ENCODE data around the gene JAKMIP2. TPM values are rescaled to one million over a fixed set of nuclear protein-coding genes. Genes with fewer than 3 reads are reported as not detected.

Gene JAKMIP2
- total and polyA plus RNA-seq, 2 experiments from 2014 or later: 0.23 TPM; not detected in 1

DNA sequence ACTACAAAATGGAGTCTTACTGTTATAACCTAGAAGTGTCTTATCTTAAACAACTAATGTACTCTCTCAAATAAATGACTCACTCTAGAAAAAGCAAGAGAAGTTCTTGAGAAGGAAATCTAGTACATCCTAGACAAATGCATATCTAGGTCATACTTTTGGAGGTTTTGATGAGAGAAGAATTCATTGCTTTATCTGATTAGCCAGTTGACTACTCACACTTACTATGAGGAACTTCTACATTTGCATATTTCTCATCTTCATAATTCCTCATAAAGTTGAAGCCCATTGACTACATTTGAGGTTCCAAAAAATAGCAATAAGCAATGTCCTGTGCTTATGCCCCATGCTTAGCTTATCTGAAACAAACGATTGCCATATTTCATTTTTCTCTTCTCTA is 2.8 kb downstream of the JAKMIP2 start:
- Histone ChIP-seq H3K27me3 (replicated peaks; ENCODE audit: insufficient read depth) (no peaks in the 10 kb centered on the region; the same call in none of the 2 replicates), H4K20me1 (ENCODE audit: insufficient read depth) (no peaks in the 10 kb centered on the region)
- in situ Hi-C loops (cut with MboI): no loop called here

DNA sequence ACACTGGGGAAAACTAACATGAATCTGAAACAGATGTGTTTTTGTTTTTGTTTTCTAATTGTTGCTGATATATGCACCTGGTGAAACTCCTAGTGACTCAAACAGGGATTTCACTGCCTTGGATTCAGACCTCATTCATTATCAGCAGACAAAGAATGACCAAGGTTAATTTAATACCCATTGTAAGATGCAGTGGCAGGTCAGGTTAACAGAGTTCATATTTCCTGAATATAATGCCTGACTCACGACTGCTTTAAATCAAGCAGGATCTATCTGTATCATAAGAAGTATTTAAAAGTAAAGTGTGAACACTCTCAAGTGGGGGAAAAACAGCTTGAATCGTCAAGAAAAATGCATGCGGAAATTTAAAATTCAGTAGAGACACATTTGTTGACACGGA is 5.5 kb downstream of the JAKMIP2 start:
- no peaks in the 10 kb centered on the region; the same call in 1 of the 2 replicates for H3K27me3 ChIP-seq (replicated peaks; ENCODE audit: insufficient read depth)
- no peak overlapping the region for H2AFZ ChIP-seq
- WGBS, 2 experiments (ENCODE audit: low coverage in 1 of 2, low lambda C conversion rate in 2 of 2, missing lambda C conversion rate in 2 of 2): 53 to 59% methylated on average over 4 of the region's 4 CpGs
- H3K9me3 ChIP-seq (ENCODE audit: low read depth): no peaks in the 10 kb centered on the region
- no peak for DNase-seq
- no peak overlapping the region for H3K27ac ChIP-seq
- H3K4me3 ChIP-seq: no peak overlapping the region
- no peaks in the 10 kb centered on the region for H3K79me2 ChIP-seq (ENCODE audit: insufficient read depth)
- H3K36me3 ChIP-seq (ENCODE audit: low read depth): no peaks in the 10 kb centered on the region
- H3K9ac ChIP-seq: no peak overlapping the region
- no peak for TF ChIP-seq EZH2 (IDR thresholded peaks at IDR 0.05; ENCODE audit: insufficient read depth, poor library complexity, severe bottlenecking)
- TF ChIP-seq EZH2phosphoT487 (IDR thresholded peaks at IDR 0.05; ENCODE audit: insufficient read depth, low read depth): no peak
- no peaks in the 10 kb centered on the region for H3F3A ChIP-seq (ENCODE audit: insufficient read depth)
- H3K4me2 ChIP-seq (ENCODE audit: unreplicated experiment): no peak overlapping the region
- H3K9me2 ChIP-seq (ENCODE audit: insufficient read depth): no peaks in the 10 kb centered on the region
- in situ Hi-C loops (cut with MboI): no loop called here
- H3K4me1 ChIP-seq (ENCODE audit: insufficient read depth): no peaks in the 10 kb centered on the region
- no peaks in the 10 kb centered on the region for H4K20me1 ChIP-seq (ENCODE audit: insufficient read depth)

More for the DNA sequence above, 2.8 kb downstream of the JAKMIP2 start:
- no peaks in the 10 kb centered on the region for H3K9me2 ChIP-seq (ENCODE audit: insufficient read depth)
- no peaks in the 10 kb centered on the region for H3K36me3 ChIP-seq (ENCODE audit: low read depth)
- DNase-seq: no peak
- H3K4me1 ChIP-seq (ENCODE audit: insufficient read depth): no peaks in the 10 kb centered on the region
- no peak overlapping the region for H3K4me2 ChIP-seq (ENCODE audit: unreplicated experiment)
- WGBS, 2 experiments (ENCODE audit: low coverage in 1 of 2, low lambda C conversion rate in 2 of 2, missing lambda C conversion rate in 2 of 2): 9 to 10% methylated on average over 1 of the region's 1 CpG
- no peak overlapping the region for H2AFZ ChIP-seq
- H3K4me3 ChIP-seq: no peak overlapping the region
- H3K9me3 ChIP-seq (ENCODE audit: low read depth): no peaks in the 10 kb centered on the region
- H3K79me2 ChIP-seq (ENCODE audit: insufficient read depth): no peaks in the 10 kb centered on the region
- no peak overlapping the region for H3K9ac ChIP-seq
- TF ChIP-seq EZH2 (IDR thresholded peaks at IDR 0.05; ENCODE audit: insufficient read depth, poor library complexity, severe bottlenecking): no peak
- no peak for TF ChIP-seq EZH2phosphoT487 (IDR thresholded peaks at IDR 0.05; ENCODE audit: insufficient read depth, low read depth)
- H3K27ac ChIP-seq: no peak overlapping the region
- no peaks in the 10 kb centered on the region for H3F3A ChIP-seq (ENCODE audit: insufficient read depth)

DNA sequence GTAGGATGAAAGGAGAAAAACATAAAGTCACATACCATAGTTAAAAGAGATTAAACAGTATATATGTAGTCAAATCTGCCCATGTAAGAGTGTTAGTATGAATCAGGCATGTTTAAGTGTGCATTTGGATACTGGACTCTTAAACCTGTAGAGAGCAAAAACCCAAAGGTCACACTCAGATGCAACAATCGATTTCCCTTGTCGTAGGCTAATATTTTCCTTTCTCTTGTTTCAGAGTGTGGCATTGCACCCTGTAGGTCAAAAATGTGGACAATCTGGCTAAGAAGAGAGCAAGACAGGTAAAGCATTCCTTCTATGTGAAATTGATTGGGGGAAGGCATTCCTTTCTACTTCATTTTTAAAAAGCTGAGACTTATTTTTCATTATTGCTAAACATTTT is 8.9 kb downstream of the JAKMIP2 start:
- Histone ChIP-seq H3K27ac (no peak overlapping the region), H3K36me3 (ENCODE audit: low read depth) (no peaks in the 10 kb centered on the region), H4K20me1 (ENCODE audit: insufficient read depth) (no peaks in the 10 kb centered on the region), H2AFZ (no peak overlapping the region), H3K4me3 (no peak overlapping the region), H3K27me3 (replicated peaks; ENCODE audit: insufficient read depth) (no peaks in the 10 kb centered on the region), H3K9me3 (ENCODE audit: low read depth) (no peaks in the 10 kb centered on the region), H3K79me2 (ENCODE audit: insufficient read depth) (no peaks in the 10 kb centered on the region), H3K9me2 (ENCODE audit: insufficient read depth) (no peaks in the 10 kb centered on the region), H3F3A (ENCODE audit: insufficient read depth) (no peaks in the 10 kb centered on the region), H3K4me1 (ENCODE audit: insufficient read depth) (no peaks in the 10 kb centered on the region), H3K4me2 (ENCODE audit: unreplicated experiment) (no peak overlapping the region), H3K9ac (no peak overlapping the region)
- DNase-seq: no peak
- 29 to 42% methylated on average over 2 of the region's 2 CpGs for WGBS, 2 experiments (ENCODE audit: low coverage in 1 of 2, low lambda C conversion rate in 2 of 2, missing lambda C conversion rate in 2 of 2)
- in situ Hi-C loops (cut with MboI): no loop called here
- TF ChIP-seq EZH2 (IDR thresholded peaks at IDR 0.05; ENCODE audit: insufficient read depth, poor library complexity, severe bottlenecking) (no peak), EZH2phosphoT487 (IDR thresholded peaks at IDR 0.05; ENCODE audit: insufficient read depth, low read depth) (no peak)

DNA sequence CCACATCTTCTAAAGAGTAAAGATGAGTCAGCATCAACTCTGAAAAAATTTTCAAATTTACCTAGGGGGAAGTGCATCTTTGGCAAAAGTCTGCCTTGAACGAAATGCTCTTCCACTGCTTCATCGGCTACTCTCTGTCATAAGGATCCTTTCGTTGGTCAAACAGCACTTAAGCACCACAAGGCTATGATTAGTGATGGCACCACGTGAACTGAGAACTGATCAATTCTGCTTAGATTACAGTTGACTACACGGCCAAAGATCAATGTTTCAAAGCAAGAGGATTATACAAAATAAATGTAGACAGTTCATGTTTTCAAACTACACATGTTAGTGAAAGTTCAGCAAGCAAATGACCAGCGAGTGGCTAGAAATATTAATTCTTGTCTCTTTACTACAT is 9.4 kb downstream of the JAKMIP2 start:
- Histone ChIP-seq H3K27me3 (replicated peaks; ENCODE audit: insufficient read depth) (no peaks in the 10 kb centered on the region), H3K4me3 (no peak overlapping the region), H3K9ac (no peak overlapping the region), H3K9me3 (ENCODE audit: low read depth) (no peaks in the 10 kb centered on the region), H3K9me2 (ENCODE audit: insufficient read depth) (no peaks in the 10 kb centered on the region), H3F3A (ENCODE audit: insufficient read depth) (no peaks in the 10 kb centered on the region), H2AFZ (no peak overlapping the region), H3K27ac (no peak overlapping the region), H4K20me1 (ENCODE audit: insufficient read depth) (no peaks in the 10 kb centered on the region), H3K36me3 (ENCODE audit: low read depth) (no peaks in the 10 kb centered on the region), H3K4me2 (ENCODE audit: unreplicated experiment) (no peak overlapping the region), H3K4me1 (ENCODE audit: insufficient read depth) (no peaks in the 10 kb centered on the region), H3K79me2 (ENCODE audit: insufficient read depth) (no peaks in the 10 kb centered on the region)
- in situ Hi-C loops (cut with MboI): no loop called here
- 11 to 13% methylated on average over 6 of the region's 6 CpGs for WGBS, 2 experiments (ENCODE audit: low coverage in 1 of 2, low lambda C conversion rate in 2 of 2, missing lambda C conversion rate in 2 of 2)
- TF ChIP-seq EZH2phosphoT487 (IDR thresholded peaks at IDR 0.05; ENCODE audit: insufficient read depth, low read depth): no peak
- TF ChIP-seq EZH2 (IDR thresholded peaks at IDR 0.05; ENCODE audit: insufficient read depth, poor library complexity, severe bottlenecking): no peak
- DNase-seq: no peak

DNA sequence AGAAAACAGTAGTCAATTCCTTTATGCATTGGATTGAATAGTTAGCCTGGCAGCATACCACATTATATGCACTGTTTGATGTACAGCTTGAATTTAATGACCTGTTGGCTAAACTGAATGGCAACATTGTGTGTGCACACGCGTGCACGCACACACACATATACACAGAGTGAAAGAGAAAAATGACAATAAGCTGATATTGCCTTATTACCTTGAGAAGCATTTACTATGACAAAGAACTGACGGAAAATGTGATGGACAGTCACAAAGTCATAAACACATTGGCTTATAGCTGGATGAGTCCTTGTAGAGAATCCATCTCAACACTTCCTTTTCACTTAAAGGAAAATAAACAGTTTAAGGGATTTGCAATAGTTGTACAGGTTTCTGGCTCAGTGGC is 15.5 kb downstream of the JAKMIP2 start:
- Histone ChIP-seq H4K20me1 (ENCODE audit: insufficient read depth) (no peaks in the 10 kb centered on the region), H3K79me2 (ENCODE audit: insufficient read depth) (no peaks in the 10 kb centered on the region), H3K36me3 (ENCODE audit: low read depth) (no peaks in the 10 kb centered on the region), H3K27me3 (replicated peaks; ENCODE audit: insufficient read depth) (no peaks in the 10 kb centered on the region), H2AFZ (no peak overlapping the region), H3K9ac (no peak overlapping the region), H3K9me3 (ENCODE audit: low read depth) (no peaks in the 10 kb centered on the region), H3K27ac (no peak overlapping the region), H3K4me1 (ENCODE audit: insufficient read depth) (no peaks in the 10 kb centered on the region), H3K4me3 (no peak overlapping the region), H3K9me2 (ENCODE audit: insufficient read depth) (no peaks in the 10 kb centered on the region), H3K4me2 (ENCODE audit: unreplicated experiment) (no peak overlapping the region), H3F3A (ENCODE audit: insufficient read depth) (no peaks in the 10 kb centered on the region)
- in situ Hi-C loops (cut with MboI): no loop called here
- no peak for DNase-seq
- WGBS, 2 experiments (ENCODE audit: low coverage in 1 of 2, low lambda C conversion rate in 2 of 2, missing lambda C conversion rate in 2 of 2): 56 to 61% methylated on average over 4 of the region's 4 CpGs
- TF ChIP-seq EZH2 (IDR thresholded peaks at IDR 0.05; ENCODE audit: insufficient read depth, poor library complexity, severe bottlenecking) (no peak), EZH2phosphoT487 (IDR thresholded peaks at IDR 0.05; ENCODE audit: insufficient read depth, low read depth) (no peak)

Measured in GM23248 (cell line).